ENCODE measurements around the gene CCBE1. TPM values are rescaled to one million over a fixed set of nuclear protein-coding genes. Genes with fewer than 3 reads are reported as not detected.

The CCBE1 gene
- total RNA-seq, 1 donor from 2014 or later: 1.6 TPM

DNA sequence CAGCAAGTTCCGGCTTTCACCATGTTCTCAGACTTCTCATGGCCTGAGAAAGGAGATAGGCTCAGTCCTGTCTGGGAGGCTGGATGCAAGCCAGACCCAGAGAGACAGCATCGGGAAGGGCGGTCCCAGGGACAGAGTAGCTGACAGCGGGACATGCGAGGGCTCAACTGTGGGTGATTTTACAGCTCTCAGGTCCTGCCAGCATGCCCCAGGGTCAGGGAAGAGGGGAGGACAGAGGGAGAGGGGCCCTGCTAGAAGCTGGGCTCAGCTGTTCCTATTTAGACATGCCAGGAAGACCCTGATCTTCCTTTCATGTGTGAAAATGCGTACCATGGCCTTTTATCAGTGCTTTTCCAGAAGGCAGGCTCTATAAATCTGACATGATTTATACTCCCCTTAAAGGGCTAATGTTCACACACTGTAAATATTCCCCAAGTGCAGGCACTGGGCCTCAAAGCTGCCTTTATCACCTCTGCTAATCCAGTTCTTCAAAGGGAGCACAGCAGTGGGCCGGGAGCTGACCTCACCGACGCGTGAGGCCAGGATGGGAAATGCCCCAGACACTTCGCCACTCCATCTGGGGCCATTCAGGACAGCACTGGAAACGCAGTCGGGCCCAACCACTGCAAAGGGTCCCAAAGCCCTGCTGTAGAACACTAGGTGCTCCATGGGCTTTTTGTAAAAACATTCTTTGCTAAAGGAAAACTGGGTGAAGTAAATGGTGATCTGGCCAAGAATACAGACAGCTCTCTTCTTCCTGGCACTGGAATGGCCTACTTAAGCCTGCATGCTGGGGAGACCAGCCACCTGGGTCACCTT lies 242.1 kb downstream of the CCBE1 start:
- TF ChIP-seq, protein P1, sequence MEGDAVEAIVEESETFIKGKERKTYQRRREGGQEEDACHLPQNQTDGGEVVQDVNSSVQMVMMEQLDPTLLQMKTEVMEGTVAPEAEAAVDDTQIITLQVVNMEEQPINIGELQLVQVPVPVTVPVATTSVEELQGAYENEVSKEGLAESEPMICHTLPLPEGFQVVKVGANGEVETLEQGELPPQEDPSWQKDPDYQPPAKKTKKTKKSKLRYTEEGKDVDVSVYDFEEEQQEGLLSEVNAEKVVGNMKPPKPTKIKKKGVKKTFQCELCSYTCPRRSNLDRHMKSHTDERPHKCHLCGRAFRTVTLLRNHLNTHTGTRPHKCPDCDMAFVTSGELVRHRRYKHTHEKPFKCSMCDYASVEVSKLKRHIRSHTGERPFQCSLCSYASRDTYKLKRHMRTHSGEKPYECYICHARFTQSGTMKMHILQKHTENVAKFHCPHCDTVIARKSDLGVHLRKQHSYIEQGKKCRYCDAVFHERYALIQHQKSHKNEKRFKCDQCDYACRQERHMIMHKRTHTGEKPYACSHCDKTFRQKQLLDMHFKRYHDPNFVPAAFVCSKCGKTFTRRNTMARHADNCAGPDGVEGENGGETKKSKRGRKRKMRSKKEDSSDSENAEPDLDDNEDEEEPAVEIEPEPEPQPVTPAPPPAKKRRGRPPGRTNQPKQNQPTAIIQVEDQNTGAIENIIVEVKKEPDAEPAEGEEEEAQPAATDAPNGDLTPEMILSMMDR (IDR thresholded peaks at IDR 0.05; ENCODE audit: insufficient read depth, low read length, severe bottlenecking): no peak
- no peaks in the 10 kb centered on the region for H3K27me3 ChIP-seq (ENCODE audit: control insufficient read depth, insufficient read depth, low read length)
- H3K4me3 ChIP-seq (ENCODE audit: low read depth, low read length): no peak overlapping the region
- H3K36me3 ChIP-seq (ENCODE audit: control insufficient read depth, insufficient read depth, low read length): no peaks in the 10 kb centered on the region
- FAIRE-seq (no peak), DNase-seq (ENCODE audit: low read depth) (no peak)

DNA sequence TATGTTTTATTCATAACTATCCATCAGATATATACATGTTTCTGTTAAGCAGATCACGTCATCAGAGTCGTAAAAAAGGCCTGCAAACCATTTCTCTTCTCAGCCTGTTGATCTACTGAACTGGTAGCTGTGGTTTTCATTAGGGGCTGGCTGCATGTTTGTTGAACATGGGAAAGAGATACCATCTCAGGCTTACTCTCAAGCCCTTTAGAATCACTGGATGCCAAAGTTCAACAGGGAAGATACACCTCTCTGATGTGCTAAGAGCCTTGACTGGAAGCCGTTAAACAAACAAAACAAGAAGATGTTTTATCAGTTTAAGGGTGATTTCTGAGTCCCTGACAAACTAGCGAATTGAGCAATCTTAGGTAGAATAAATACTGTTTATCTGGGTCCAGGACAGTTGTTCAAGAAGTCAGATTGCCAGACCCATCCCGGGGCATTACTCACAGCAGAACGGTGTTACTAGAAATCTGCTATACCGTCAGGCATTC lies 243.7 kb downstream of the CCBE1 start:
- TF ChIP-seq, protein P1 (IDR thresholded peaks at IDR 0.05; ENCODE audit: insufficient read depth, low read length, severe bottlenecking): no peak
- DNase-seq (ENCODE audit: low read depth): no peak
- Histone ChIP-seq H3K27me3 (ENCODE audit: control insufficient read depth, insufficient read depth, low read length) (no peaks in the 10 kb centered on the region), H3K4me3 (ENCODE audit: low read depth, low read length) (no peak overlapping the region), H3K36me3 (ENCODE audit: control insufficient read depth, insufficient read depth, low read length) (no peaks in the 10 kb centered on the region)
- FAIRE-seq: no peak

DNA sequence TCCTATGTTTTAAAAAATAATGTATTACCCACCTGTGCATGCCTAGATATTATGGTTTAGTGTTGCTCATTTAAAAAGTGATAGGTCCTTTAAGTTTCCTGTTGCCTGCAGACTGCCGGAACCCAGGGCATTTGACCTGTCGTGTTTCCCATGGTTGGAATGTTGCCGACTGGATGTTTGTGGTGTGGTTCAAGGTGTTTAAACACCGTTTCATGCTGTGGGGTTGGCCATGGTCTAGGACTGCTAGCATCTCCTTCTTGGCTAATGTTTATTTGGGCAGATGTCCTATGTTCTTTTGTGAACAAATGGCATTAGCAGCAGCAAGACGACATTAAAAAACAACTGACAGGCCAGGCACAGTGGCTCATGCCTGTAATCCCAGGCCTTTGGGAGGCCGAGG lies 245.3 kb downstream of the CCBE1 start:
- TF ChIP-seq, protein P1 (IDR thresholded peaks at IDR 0.05; ENCODE audit: insufficient read depth, low read length, severe bottlenecking): no peak
- Histone ChIP-seq H3K4me3 (ENCODE audit: low read depth, low read length) (no peak overlapping the region), H3K36me3 (ENCODE audit: control insufficient read depth, insufficient read depth, low read length) (no peaks in the 10 kb centered on the region), H3K27me3 (ENCODE audit: control insufficient read depth, insufficient read depth, low read length) (no peaks in the 10 kb centered on the region)
- DNase-seq (ENCODE audit: low read depth) (no peak), FAIRE-seq (no peak)

DNA sequence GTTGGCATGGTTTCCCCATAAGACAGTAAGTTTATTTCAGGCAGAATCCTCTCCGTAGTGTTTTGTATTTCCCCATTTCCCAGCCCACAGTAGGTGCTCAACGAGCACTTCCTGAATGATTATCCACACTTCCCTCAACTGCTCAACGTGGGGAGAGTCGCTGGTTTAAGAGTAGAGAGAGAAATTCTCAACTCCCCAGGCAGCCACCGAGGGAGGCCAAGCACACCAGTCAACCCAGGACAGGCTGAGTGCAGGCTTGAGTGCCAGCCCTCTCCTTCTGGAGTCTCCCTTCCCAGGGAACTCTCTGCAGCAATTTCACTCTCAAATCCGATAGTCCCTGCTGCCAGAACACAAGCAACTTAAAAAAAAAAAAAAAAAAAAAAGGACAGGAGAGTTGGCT lies 246.2 kb downstream of the CCBE1 start:
- Histone ChIP-seq H3K36me3 (ENCODE audit: control insufficient read depth, insufficient read depth, low read length) (no peaks in the 10 kb centered on the region), H3K27me3 (ENCODE audit: control insufficient read depth, insufficient read depth, low read length) (no peaks in the 10 kb centered on the region), H3K4me3 (ENCODE audit: low read depth, low read length) (no peak overlapping the region)
- DNase-seq (ENCODE audit: low read depth): no peak
- TF ChIP-seq, protein P1 (IDR thresholded peaks at IDR 0.05; ENCODE audit: insufficient read depth, low read length, severe bottlenecking): no peak
- no peak for FAIRE-seq

DNA sequence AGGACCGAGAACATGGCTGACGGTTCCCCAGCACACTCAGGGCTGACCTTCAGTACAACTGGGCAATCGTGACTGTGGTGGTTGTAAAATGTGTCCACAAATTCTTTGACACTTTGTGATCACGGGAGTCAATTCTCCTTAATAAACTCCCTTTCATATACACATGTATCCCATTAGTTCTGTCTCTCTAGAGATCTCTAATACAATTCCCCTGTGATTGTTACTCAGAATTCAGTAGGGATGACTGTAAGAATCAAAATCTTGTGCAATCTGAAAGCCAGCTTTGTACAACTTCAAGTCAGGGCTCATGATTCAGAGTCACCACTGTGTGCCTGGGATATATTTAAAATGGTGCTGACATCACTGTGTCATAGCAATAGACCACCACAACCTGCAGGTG lies 248.7 kb downstream of the CCBE1 start:
- TF ChIP-seq, protein P1 (IDR thresholded peaks at IDR 0.05; ENCODE audit: insufficient read depth, low read length, severe bottlenecking): no peak
- FAIRE-seq: no peak
- H3K36me3 ChIP-seq (ENCODE audit: control insufficient read depth, insufficient read depth, low read length): no peaks in the 10 kb centered on the region
- no peaks in the 10 kb centered on the region for H3K27me3 ChIP-seq (ENCODE audit: control insufficient read depth, insufficient read depth, low read length)
- DNase-seq (ENCODE audit: low read depth): peak; percentile 23
- no peak overlapping the region for H3K4me3 ChIP-seq (ENCODE audit: low read depth, low read length)

All from bronchial epithelial cell (primary cell).